Measurements from ENCODE around the gene DYRK2.

DNA sequence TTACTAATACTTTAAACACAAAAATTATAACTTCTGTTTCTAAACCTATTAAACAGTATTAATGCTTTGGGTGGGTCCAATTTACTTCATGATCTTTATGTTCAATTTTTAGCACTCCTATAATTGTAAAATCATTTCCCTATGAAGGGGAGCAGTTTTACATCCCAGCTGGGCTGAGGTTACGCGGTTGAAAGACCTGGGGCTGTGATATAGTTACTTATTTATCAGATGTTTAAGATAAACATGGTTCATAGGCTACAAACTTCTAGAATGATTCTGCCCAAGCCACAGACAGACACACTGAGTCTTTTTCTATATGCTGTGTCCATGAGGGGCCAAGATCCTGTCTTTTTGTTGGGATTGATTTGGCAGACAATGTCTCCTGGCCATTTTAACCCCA lies 44.4 kb downstream of the DYRK2 start:
- TF ChIP-seq POLR2A (IDR thresholded peaks at IDR 0.05) = no peak
- TF ChIP-seq, protein P1, sequence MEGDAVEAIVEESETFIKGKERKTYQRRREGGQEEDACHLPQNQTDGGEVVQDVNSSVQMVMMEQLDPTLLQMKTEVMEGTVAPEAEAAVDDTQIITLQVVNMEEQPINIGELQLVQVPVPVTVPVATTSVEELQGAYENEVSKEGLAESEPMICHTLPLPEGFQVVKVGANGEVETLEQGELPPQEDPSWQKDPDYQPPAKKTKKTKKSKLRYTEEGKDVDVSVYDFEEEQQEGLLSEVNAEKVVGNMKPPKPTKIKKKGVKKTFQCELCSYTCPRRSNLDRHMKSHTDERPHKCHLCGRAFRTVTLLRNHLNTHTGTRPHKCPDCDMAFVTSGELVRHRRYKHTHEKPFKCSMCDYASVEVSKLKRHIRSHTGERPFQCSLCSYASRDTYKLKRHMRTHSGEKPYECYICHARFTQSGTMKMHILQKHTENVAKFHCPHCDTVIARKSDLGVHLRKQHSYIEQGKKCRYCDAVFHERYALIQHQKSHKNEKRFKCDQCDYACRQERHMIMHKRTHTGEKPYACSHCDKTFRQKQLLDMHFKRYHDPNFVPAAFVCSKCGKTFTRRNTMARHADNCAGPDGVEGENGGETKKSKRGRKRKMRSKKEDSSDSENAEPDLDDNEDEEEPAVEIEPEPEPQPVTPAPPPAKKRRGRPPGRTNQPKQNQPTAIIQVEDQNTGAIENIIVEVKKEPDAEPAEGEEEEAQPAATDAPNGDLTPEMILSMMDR (IDR thresholded peaks at IDR 0.05) = no peak
